Right cardiac atrium (tissue), 5 donors: Measurements from ENCODE around the gene PRR5. TPM values are rescaled to one million over a fixed set of nuclear protein-coding genes. Genes with fewer than 3 reads are reported as not detected.

ENCODE experiments used
- ATAC-seq, 2 donors: fragments of 200-7000 bp; cut with Tn5 transposase; one replicate each; pipeline versions ENCODE4 v1.8.0 to v1.9.1; 2020; ENCODE audit warnings: moderate library complexity in 2 of 2, mild to moderate bottlenecking in 1 of 2
- DNase-seq, 3 donors: peaks; one replicate each; pipeline ENCODE4 v3.0.0-alpha.2; 2020
- H3K27ac ChIP-seq: one replicate; pipeline ENCODE4 v1.5.1; 2013; ENCODE audit warnings: mild to moderate bottlenecking, low read length, control low read depth, moderate library complexity
- H3K27me3 ChIP-seq: one replicate; pipeline ENCODE4 v1.6.1; 2013; ENCODE audit not compliant: control insufficient read depth, insufficient read depth
- H3K4me1 ChIP-seq: one replicate; pipeline ENCODE4 v1.6.1; 2013; ENCODE audit warnings: low read length; ENCODE audit not compliant: control insufficient read depth, insufficient read depth
- H3K4me3 ChIP-seq: one replicate; pipeline ENCODE4 v1.5.1; 2013; ENCODE audit warnings: low read length, control low read depth
- H3K9me3 ChIP-seq: one replicate; pipeline ENCODE4 v1.6.1; 2013; ENCODE audit warnings: low read length; ENCODE audit not compliant: control insufficient read depth
- WGBS: extraction: QIAGEN DNeasy Blood & Tissue Kit; methylation state at CpG from one replicate; pipeline ENCODE4 v1.1.7; 2013; 5-methylcytosine and 5-hydroxymethylcytosine counted together
- intact Hi-C, 4 donors: fragments of 100-400 bp; cut with DNase I; formaldehyde crosslinking; loops; one replicate each; pipeline versions ENCODE4 v1.11.0 to v1.14.0; 2022 to 2023
- polyA plus RNA-seq: library from polyadenylated mRNA; stranded (reverse); fragments of 200-250 nt; gene quantifications from one replicate; pipeline ENCODE4 v1.2.3, GENCODE V29; 2013
- total RNA-seq, 4 donors: library from RNA; stranded (reverse); fragmentation: NEBNext Ultra II Directional; extraction: Animal tissue kit (Norgen Biotek cat#: 25700); gene quantifications; one replicate each; pipeline ENCODE4 v1.2.1, GENCODE V29; 2021
- donor health status: healthy with polysubstance abuse.
- donor health status: DM: no; HTN: yes; CAD: no.
- donor health status: DM: no; HTN: no; CAD: no.
- donor health status: DM: no; HTN: yes; CAD: no; lungs with severe emphysema.
- donor health status: DM: yes; HTN: yes; CAD: no.

PRR5 gene
- total and polyA plus RNA-seq, 5 donors: 6.1 to 10.9 (median 9.2) TPM

DNA sequence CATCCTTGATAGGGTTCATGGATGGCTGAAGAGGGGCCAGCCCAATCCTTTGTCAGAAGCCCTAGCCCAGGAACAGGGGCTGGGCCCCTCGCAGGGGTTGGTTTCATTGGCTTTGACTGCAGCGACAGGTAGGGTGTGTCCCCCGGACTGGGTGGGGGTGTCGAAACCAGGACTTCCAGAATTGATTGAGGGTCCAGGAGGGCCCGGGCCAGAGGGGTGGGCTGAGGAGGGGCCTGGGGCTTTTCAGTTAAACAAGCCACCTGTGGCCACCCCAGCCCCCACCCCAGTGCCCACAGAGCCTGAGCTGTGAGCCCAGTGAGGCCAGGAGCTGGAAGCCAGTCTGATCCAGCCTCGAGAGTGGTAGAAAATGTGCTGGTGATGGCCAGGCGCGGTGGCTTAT is 18.1 kb upstream of the PRR5 start:
- 96% methylated on average over 8 of the region's 8 CpGs for WGBS
- Histone ChIP-seq H3K9me3 (no peaks in the 10 kb centered on the region), H3K4me3 (no peak overlapping the region), H3K4me1 (peaks cover 2% of the 10 kb centered on the region), H3K27ac (no peak overlapping the region), H3K27me3 (no peaks in the 10 kb centered on the region)
- DNase-seq (peak in 2 of 3 donors; percentile 34 to 49), ATAC-seq (no peak)
- intact Hi-C loops: no loop called here

DNA sequence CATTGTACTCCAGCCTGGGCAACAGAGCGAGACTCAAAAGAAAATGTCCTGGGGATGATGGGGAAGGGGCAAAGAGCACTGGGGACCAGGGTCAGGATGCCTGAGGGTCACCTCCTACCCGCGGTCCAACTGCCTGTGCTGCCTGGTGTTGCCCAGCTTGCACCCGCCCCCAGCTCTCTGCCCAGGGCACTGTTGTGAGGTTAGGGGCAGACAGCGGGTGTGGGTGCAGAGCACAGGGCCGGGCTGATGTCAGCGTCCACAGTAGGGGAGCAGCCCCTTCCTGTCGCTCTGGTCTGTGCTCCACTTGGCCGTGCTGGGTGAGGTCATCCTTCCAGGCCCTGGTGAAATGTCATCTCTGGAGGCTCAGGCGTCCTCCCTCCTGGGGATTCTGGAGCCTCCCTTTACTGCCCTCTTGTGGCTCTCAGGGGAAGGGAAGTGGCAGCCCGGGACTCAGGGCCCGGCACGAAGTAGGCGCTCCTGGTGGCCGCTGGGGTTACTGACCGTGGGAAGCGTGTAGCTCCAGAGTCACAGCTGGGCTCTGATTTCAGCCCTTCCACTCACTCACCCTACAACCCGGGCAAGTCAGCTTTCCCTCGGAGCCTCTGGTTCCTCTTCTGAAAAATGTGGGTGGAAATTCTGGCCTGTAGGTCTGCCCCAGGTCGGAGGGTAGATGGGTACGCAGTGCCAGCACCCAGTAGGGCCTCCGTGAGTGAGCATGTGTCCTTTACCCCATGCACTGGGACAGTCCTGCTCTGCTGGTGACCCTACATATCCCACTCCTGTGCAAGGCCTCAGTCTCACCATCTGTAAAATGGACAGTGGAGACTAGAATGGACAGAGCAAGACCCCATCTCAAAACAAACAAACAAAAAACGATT is 17.3 kb upstream of the PRR5 start:
- ATAC-seq: peak; percentile 88 to 92
- no peak overlapping the region for H3K4me3 ChIP-seq
- H3K9me3 ChIP-seq: no peaks in the 10 kb centered on the region
- DNase-seq: peak; percentile 86 to 91 (median 91)
- 26% methylated on average over 23 of the region's 23 CpGs for WGBS
- intact Hi-C loops: no loop called here
- H3K27ac ChIP-seq: no peak overlapping the region
- H3K27me3 ChIP-seq: no peaks in the 10 kb centered on the region
- H3K4me1 ChIP-seq: peaks cover 2% of the 10 kb centered on the region

DNA sequence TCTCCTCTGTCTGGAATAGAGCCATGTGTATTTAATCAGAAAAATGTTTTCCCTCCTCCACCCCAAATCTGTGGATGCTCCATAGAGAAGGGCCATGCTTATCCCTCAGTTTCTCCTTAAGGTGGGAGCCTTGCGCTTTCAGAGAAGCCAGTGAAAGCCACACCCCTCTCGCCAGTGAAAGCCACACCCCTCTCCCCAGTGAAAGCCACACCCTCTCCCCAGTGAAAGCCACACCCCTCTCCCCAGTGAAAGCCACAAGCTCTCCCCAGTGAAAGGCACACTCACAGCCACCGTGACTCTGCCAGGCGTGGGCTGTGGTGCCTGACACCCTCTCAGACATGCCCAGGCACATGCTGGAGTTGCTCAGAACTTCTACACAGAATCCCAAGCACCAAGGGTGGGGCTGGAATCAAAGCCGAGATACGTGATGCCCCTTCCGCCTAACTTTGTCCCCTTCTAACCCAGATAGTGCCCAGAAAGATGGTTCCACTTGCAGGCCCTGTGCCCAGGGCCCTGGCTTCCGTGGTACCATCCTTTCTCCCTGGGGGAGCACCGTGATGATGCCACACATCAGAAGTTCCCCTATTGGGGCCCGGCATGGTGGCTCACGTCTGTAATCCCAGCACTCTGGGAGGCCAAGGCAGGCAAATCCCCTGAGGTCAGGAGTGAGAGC is 16.5 kb upstream of the PRR5 start:
- Histone ChIP-seq H3K9me3 (no peaks in the 10 kb centered on the region), H3K4me1 (peaks cover 2% of the 10 kb centered on the region), H3K4me3 (no peak overlapping the region), H3K27ac (no peak overlapping the region), H3K27me3 (no peaks in the 10 kb centered on the region)
- DNase-seq (peak in 2 of 3 donors; percentile 67 to 77), ATAC-seq (peak; percentile 62 to 77)
- WGBS: 65% methylated on average over 11 of the region's 11 CpGs
- intact Hi-C loops: no loop called here

DNA sequence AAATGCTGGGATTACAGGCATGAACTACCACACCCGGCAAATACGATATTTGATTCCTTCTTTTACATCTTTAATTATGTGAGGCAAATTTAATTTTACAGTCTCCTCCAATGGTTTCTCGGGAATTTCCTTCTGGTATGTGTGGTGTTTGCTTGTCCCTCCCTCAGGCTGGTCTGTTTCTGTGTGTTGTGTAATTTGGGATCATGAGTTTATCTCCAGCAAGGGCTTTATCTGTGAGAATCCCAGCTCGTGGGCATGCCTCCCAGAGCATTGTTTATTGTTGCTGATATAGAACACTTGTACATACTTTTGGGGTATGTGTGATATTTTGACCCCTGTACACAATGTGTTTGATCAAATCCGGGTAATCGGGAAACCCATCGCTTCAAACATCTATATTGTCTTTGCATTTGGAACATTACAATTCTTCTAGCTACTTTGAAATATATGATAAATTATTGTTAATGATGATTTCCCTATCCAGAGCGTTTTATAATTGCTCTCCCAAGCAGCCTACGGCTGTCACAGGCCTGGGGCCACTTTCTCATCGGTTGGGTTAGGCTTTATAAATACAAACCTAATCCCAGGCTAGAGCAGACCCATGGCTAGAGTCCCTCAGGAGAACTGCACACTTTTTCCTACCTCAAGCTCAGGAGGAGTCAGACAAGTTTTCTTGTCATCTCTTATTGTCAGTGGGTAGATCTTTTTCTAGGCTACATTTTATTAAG is 15.0 kb upstream of the PRR5 start:
- DNase-seq (peak in 1 of 3 donors; percentile 61), ATAC-seq (peak in 1 of 2 donors; percentile 10)
- H3K27me3 ChIP-seq: no peaks in the 10 kb centered on the region
- H3K4me3 ChIP-seq: no peak overlapping the region
- no peaks in the 10 kb centered on the region for H3K9me3 ChIP-seq
- H3K4me1 ChIP-seq: peaks cover 2% of the 10 kb centered on the region
- intact Hi-C loops: no loop called here
- 53% methylated on average over 10 of the region's 10 CpGs for WGBS
- no peak overlapping the region for H3K27ac ChIP-seq

DNA sequence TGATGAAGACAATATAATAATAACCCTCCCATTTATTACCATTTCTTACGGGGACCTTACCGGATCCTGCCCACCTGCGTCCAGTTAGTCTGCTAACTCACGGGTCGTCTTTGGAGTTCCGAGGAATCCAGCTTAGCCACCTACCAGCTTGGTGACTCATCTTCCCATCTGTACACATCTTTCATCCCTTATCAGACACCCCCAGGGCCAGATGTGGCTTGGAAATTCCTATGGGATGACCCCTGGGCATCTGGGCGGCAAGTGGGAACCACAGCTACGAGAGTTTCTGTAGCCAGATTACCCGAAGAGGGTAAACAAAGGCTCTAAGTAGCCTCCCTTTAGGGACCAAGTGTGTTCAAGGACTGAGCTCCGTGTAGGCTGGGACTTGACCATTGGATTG is 12.8 kb upstream of the PRR5 start:
- DNase-seq (peak in 1 of 3 donors; percentile 17), ATAC-seq (no peak)
- intact Hi-C loops: no loop called here
- H3K27me3 ChIP-seq: no peaks in the 10 kb centered on the region
- H3K4me3 ChIP-seq: no peak overlapping the region
- H3K9me3 ChIP-seq: no peaks in the 10 kb centered on the region
- 80% methylated on average over 10 of the region's 10 CpGs for WGBS
- no peak overlapping the region for H3K27ac ChIP-seq
- H3K4me1 ChIP-seq: peaks cover 2% of the 10 kb centered on the region

DNA sequence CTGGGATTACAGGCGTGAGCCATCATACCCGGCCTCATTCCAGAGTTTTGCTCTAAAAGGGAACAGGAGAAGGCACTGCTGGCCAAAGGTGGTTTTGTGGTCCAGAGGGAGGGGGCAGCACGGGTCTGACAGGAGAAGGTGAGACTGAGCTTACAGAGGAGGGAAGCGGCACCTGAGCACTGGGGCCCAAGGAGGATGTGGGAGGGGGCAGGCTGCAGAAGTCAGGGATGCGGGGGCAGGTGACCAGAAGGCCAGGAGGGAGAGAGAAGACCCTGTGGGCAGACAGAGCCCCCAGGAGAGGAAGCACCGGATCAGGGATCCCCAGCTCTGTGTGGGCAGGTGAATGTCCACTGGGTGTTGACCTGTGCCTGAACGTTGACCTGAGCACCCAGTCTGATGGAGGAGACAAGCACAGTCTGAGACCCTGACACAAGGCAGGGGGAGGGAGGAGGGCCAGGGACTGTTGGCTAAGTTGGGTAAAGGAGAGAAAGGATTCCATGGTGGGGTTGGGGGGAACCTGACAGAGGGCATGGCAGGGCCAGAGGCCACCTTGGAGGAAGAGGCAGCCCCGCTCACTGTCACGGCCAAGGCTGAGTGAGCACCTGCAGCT is 12.0 kb upstream of the PRR5 start:
- ATAC-seq (no peak), DNase-seq (peak in 1 of 3 donors; percentile 9)
- H3K27me3 ChIP-seq: no peaks in the 10 kb centered on the region
- H3K27ac ChIP-seq: no peak overlapping the region
- H3K4me1 ChIP-seq: peaks cover 1% of the 10 kb centered on the region
- no peaks in the 10 kb centered on the region for H3K9me3 ChIP-seq
- WGBS: 90% methylated on average over 9 of the region's 9 CpGs
- H3K4me3 ChIP-seq: no peak overlapping the region
- intact Hi-C loops: no loop called here

DNA sequence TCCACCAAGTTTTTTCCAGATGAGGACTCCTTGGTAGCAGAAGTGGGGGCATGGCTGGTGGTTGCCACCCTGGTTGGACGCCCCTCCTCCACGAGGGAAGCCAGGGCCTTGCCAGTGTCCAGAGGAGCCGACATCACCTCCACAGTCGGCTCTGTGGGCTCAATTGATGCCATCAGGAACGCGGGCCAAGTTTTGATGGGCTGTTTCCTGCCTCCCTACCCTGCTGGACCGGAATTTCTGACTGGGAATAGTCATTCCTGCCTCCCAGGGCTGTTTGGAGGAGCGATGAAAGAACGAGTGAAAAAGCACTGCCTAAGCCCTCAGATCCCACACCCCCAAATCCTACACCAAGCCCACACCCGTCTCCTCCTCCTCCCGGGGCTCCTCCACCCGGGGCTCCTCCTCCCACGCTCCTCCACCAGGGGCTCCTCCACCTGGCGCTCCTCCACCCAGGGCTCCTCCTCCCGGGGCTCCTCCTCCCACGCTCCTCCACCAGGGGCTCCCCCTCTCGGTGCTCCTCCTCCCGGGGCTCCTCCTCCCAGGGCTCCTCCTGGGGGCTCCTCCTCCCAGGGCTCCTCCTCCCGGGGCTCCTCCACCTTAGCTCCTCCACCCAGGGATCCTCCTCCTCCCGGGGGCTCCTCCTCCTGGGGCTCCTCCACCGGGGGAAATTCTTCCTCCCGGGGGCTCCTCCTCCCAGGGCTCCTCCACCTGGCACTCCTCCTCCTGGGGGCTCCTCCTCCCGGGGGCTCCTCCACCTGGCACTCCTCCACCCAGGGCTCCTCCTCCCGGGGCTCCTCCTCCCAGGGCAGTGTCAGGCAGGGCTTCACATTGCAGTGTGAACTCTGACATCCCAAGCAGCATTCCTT is 10.0 kb upstream of the PRR5 start:
- Histone ChIP-seq H3K9me3 (no peaks in the 10 kb centered on the region), H3K27ac (no peak overlapping the region), H3K4me3 (no peak overlapping the region), H3K4me1 (no peaks in the 10 kb centered on the region), H3K27me3 (no peaks in the 10 kb centered on the region)
- peak; percentile 20 to 24 for ATAC-seq
- WGBS: 61% methylated on average over 24 of the region's 24 CpGs
- peak in 1 of 3 donors; percentile 29 for DNase-seq
- intact Hi-C loops: no loop called here

DNA sequence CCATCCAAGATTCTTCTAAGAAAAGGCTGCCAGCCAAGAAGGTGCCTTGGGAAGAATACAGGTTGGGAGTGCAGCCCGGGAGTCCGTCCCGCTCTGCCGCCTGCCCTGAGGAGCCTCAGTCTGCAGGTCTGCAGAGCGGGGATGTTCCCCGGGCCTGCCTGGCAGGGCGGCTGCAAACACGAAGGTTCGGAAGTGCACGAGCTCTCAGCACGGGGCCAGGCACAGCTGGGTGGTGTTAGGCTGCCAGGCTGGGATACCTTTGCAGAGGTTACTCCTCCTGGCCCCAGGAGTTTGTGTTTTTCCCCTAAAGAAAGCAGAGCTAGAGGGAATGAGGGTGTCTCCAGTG is 9.4 kb upstream of the PRR5 start:
- H3K4me1 ChIP-seq: no peaks in the 10 kb centered on the region
- H3K9me3 ChIP-seq: no peaks in the 10 kb centered on the region
- intact Hi-C loops: no loop called here
- DNase-seq: peak in 1 of 3 donors; percentile 44
- H3K27ac ChIP-seq: no peak overlapping the region
- ATAC-seq: no peak
- no peaks in the 10 kb centered on the region for H3K27me3 ChIP-seq
- 91% methylated on average over 11 of the region's 11 CpGs for WGBS
- H3K4me3 ChIP-seq: no peak overlapping the region

DNA sequence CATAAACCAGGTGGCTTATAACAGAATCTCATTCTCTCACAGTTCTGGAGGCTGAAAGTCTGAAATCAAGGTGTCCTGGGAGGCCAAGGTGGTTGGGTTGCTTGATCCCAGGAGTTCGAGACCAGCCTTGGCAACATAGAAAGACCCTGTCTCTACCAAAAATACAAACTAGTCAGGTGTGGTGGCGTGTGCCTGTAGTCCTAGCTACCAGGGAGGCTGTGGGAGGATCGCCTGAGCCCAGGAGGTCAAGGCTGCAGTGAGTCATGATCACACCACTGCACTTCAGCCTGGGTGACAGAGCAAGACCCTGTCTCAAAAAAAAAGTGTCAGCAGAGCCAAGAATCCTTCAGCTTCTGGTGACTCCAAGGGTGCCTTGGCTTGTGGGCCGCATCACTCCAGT is 8.9 kb upstream of the PRR5 start:
- Histone ChIP-seq H3K4me3 (no peak overlapping the region), H3K9me3 (no peaks in the 10 kb centered on the region), H3K4me1 (no peaks in the 10 kb centered on the region), H3K27ac (no peak overlapping the region), H3K27me3 (no peaks in the 10 kb centered on the region)
- 93% methylated on average over 4 of the region's 4 CpGs for WGBS
- peak in 1 of 3 donors; percentile 30 for DNase-seq
- intact Hi-C loops: no loop called here
- no peak for ATAC-seq

DNA sequence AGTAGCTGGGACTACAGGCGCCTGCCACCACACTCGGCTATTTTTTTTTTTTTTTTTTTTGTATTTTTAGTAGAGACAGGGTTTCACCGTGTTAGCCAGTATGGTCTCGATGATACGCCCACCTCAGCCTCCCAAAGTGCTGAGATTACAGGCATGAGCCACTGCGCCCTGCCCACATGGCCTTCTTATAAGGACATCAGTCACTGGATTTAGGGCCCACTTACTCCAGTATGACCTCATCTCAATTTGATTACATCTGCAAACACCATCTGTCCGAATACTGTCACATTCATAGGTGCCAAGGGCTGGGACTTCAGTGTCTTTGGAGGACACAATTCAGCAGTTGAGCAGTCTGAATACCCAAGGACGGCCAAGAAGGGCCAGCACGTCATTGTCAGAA is 8.2 kb upstream of the PRR5 start:
- H3K27me3 ChIP-seq: no peaks in the 10 kb centered on the region
- H3K4me3 ChIP-seq: no peak overlapping the region
- ATAC-seq: no peak
- intact Hi-C loops: no loop called here
- DNase-seq: no peak
- no peak overlapping the region for H3K27ac ChIP-seq
- no peaks in the 10 kb centered on the region for H3K9me3 ChIP-seq
- WGBS: 74% methylated on average over 9 of the region's 9 CpGs
- H3K4me1 ChIP-seq: no peaks in the 10 kb centered on the region
